ENCODE results near the gene NELFCD. TPM values are rescaled to one million over a fixed set of nuclear protein-coding genes. Genes with fewer than 3 reads are reported as not detected.
A peak's percentile ranks its signal among the peaks of the same experiment; 100 is the strongest.

Gene NELFCD
- total and polyA plus RNA-seq, 9 of the 15 experiments (the other 6 are each of a cell fraction or from before 2014, with no cell fraction given) = 11.7 to 163 (median 96.5) TPM

DNA sequence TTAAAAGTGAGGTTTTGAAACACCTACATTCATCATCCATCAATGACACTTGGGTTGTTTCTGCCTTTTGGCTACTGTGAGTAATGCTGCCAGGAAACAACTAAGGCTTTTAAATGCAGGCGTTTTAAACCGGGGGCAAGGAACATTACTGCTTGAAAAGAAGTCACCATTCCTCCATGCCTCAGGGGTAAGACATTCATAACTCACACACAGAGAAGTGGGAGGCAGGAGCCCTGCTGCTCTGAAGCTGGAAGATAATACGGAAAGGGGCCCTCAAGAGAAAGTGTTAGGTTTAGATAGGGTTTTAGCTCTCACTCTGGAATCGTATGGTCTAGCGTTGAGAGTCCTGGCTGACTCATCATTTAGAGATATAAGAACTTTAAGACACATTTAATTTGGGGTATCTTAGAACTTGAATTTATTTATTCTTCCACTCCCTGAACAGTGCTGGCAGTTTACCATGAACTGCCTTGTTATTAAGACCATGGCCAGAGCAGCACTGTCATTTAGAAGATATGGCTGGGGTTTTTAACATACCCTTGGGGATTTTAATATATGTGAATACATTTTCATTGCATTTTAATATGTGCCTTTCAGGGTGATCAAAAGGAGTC, 40.0 kb downstream of the NELFCD start (continued):
- TF ChIP-seq, protein P1, sequence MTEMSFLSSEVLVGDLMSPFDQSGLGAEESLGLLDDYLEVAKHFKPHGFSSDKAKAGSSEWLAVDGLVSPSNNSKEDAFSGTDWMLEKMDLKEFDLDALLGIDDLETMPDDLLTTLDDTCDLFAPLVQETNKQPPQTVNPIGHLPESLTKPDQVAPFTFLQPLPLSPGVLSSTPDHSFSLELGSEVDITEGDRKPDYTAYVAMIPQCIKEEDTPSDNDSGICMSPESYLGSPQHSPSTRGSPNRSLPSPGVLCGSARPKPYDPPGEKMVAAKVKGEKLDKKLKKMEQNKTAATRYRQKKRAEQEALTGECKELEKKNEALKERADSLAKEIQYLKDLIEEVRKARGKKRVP (CRISPR knock-in tag; IDR thresholded peaks at IDR 0.05) = peak; percentile 56; the same call in 1 of the 2 replicates
- TF ChIP-seq CHD2 (IDR thresholded peaks at IDR 0.05; ENCODE audit: low read depth, low read length) (no peak; the same call in 1 of the 2 replicates), FOSL1 (tag; conservative IDR thresholded peaks at IDR 0.05) (peak; percentile 89), HDAC1 (IDR thresholded peaks at IDR 0.05) (peak; percentile 18 to 77; a peak in 1 of 4 replicates), ZNF507 (tag; conservative IDR thresholded peaks at IDR 0.05) (no peak), POLR2A (conservative IDR thresholded peaks at IDR 0.05) (peak; percentile 65), HOXB6 (CRISPR knock-in tag; IDR thresholded peaks at IDR 0.05; ENCODE audit: borderline replicate concordance) (no peak), TCF7L2 (IDR thresholded peaks at IDR 0.05; ENCODE audit: low read depth, low read length) (no peak), SLC30A9 (CRISPR knock-in tag; IDR thresholded peaks at IDR 0.05) (no peak), CHD1 (IDR thresholded peaks at IDR 0.05; ENCODE audit: low read length) (no peak), BRD9 (IDR thresholded peaks at IDR 0.05; ENCODE audit: low read depth, partially characterized antibody) (no peak), MIER1 (IDR thresholded peaks at IDR 0.05; ENCODE audit: low read depth) (0 out of 2 replicates have a peak, but pooled peaks have one; percentile 1), XRCC4 (IDR thresholded peaks at IDR 0.05; ENCODE audit: extremely low read depth, insufficient read depth, insufficient read length) (no peak), E2F3 (CRISPR knock-in tag; IDR thresholded peaks at IDR 0.05) (no peak), FOXP1 (CRISPR knock-in tag; IDR thresholded peaks at IDR 0.05) (no peak), POLR2H (tag; IDR thresholded peaks at IDR 0.05; ENCODE audit: low read depth) (no peak), ZNF124 (CRISPR knock-in tag; IDR thresholded peaks at IDR 0.05) (no peak), MED1 (CRISPR knock-in tag; IDR thresholded peaks at IDR 0.05; ENCODE audit: borderline replicate concordance) (no peak), C11orf30 (IDR thresholded peaks at IDR 0.05; ENCODE audit: low read depth) (peak; percentile 96), RFX5 (IDR thresholded peaks at IDR 0.05; ENCODE audit: low read depth, low read length) (no peak), ZNF347 (CRISPR knock-in tag; IDR thresholded peaks at IDR 0.05; ENCODE audit: low read depth) (no peak)
- TF ChIP-seq, protein P2, sequence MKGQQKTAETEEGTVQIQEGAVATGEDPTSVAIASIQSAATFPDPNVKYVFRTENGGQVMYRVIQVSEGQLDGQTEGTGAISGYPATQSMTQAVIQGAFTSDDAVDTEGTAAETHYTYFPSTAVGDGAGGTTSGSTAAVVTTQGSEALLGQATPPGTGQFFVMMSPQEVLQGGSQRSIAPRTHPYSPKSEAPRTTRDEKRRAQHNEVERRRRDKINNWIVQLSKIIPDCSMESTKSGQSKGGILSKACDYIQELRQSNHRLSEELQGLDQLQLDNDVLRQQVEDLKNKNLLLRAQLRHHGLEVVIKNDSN (CRISPR knock-in tag; IDR thresholded peaks at IDR 0.05) = no peak
- TF ChIP-seq, protein P3, sequence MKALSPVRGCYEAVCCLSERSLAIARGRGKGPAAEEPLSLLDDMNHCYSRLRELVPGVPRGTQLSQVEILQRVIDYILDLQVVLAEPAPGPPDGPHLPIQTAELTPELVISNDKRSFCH (CRISPR knock-in tag; IDR thresholded peaks at IDR 0.05) = no peak
- TF ChIP-seq, protein P3 (tag; IDR thresholded peaks at IDR 0.05) = no peak
- TF ChIP-seq, protein P4, sequence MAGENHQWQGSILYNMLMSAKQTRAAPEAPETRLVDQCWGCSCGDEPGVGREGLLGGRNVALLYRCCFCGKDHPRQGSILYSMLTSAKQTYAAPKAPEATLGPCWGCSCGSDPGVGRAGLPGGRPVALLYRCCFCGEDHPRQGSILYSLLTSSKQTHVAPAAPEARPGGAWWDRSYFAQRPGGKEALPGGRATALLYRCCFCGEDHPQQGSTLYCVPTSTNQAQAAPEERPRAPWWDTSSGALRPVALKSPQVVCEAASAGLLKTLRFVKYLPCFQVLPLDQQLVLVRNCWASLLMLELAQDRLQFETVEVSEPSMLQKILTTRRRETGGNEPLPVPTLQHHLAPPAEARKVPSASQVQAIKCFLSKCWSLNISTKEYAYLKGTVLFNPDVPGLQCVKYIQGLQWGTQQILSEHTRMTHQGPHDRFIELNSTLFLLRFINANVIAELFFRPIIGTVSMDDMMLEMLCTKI (IDR thresholded peaks at IDR 0.05; ENCODE audit: partially characterized antibody) = no peak
